ENCODE results near the gene XXYLT1.

DNA sequence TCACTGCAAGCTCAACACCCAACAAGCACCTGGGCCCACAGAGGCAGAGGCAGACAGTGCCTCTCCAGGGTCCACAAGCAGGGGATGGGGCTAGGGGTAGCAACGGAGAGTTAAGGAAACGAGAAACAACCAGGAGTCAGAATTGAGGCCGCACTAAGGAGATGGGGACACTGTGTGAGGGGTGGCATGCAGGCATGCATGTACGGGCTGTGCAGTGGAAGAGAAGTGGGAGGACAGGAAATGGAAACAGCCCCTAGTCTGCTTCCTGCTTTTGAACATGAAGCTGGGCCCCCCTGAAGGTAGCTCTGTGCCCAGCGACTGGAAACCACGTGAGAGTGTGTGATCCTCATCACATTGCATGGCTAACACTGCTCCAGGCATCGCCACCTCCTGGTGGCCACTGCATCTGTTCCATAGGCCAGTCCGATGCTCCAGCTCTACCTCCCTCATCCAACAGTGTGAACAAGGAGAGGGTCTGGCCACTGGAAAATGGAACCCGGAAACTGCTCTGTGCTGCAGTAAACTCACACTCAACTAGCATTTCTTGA lies 44.0 kb downstream of the XXYLT1 start:
- peak in 3 of 6 experiments; percentile 18 to 45 (median 28) for TF ChIP-seq CTCF (IDR thresholded peaks at IDR 0.05)
- no peak for TF ChIP-seq POLR2A (IDR thresholded peaks at IDR 0.05)
